T-helper 1 cell (primary cell): Measurements from ENCODE around the gene GAS7.

Source experiments
- DNase-seq, 5 donors: peaks; one replicate each; pipeline ENCODE4 v3.0.0-alpha.2; 2012 to 2020

Gene GAS7

DNA sequence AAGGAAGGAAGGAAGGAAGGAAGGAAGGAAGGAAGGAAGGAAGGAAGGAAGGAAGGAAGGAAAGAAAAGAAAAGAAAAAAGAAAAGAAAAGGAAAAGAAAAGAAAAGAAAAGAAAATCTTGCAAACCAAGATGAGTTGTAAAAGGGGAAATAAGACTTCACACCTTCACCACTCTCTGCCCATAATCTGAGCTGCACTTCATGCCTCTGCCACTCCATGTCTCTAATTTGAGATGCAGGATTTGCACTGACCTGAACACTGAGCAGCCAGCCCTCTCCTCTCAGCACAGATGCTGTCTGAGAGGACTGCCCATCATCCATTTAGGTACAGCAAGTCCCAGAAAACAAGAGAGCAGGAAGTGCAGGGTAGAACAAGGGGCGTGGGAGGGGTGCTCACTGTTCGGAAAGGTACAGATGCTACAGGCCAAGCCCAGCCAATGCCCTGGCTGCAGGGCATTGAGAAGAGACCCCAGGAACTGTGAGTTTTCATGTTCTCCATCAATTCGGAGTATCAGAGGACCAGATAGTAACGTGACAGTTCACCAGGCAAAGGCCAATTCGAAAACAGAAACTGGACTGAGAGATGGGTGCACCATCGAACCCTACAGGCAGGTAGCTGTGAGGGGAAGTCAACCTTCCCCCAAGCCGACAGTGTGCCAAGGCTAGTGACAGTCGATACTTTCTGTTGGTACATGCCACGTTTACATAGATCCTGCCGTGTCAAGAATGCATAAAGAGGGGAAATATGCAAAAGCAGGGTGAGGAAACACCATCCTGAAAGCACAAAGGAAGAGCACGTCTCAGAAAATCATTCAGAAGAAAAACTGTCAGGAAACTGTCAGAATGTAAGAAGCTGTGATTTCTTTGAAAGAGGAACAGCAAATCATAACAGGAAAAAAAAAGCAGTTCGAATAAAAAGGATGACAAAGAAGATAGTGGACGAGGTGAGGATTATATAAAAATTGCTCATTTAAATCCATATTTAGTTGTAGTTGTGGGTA is 151.3 kb downstream of the GAS7 start:
- DNase-seq, result peak in 1 of 5 donors; percentile 7

DNA sequence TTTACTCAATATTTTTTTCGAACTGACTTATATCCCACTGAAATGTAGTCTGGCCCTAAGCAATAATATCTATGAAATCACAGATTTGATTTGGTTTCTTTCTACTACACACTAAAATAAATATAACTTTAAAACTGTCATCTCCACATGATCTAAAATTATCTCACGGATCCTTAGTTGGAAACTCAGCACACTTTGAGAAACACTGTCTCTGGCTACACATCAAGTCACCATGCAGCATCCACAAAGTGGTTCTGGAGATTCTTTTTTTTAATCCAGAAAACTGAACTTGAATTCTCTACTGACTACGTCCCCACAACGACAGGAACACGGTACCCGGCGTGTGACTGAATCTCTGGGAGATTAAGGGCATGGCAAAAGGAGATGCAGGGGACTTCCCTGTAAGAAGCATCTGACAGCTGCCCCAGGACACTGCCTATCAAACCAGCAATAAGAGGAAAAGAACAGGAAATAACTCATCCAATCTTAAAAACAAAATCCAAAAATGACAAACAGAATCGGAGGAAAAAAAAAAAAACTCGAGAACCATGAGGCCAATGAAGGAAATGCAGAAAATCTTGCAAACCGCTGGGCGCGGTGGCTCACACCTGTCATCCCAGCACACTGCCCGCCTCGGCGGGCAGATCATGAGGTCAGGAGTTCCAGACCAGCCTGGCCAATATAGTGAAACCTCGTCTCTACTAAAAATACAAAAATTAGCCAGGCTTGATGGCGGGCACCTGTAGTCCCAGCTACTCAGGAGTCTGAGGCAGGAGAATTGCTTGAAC is 152.3 kb downstream of the GAS7 start:
- no peak for DNase-seq

GRCh38 chr17:10042589-10043244 is 155.7 kb downstream of the GAS7 start:
- DNase-seq, result no peak

GRCh38 chr17:10041916-10042588 is 156.4 kb downstream of the GAS7 start:
- no peak for DNase-seq

DNA sequence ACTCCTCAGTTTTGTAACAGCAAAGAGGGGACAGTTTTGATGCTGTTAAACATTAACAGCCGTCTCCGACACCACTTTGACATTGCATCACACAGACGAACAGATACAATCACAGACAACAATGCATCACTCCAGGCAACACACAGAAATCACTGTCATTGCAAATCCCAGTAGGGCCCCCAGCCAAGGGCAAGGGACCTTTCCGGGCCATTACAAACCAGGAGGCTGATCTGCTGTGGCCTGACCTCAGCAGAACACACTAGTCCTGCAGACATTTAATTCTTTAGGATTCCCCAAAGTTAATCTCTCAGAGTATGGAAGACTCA is 157.2 kb downstream of the GAS7 start:
- no peak for DNase-seq

DNA sequence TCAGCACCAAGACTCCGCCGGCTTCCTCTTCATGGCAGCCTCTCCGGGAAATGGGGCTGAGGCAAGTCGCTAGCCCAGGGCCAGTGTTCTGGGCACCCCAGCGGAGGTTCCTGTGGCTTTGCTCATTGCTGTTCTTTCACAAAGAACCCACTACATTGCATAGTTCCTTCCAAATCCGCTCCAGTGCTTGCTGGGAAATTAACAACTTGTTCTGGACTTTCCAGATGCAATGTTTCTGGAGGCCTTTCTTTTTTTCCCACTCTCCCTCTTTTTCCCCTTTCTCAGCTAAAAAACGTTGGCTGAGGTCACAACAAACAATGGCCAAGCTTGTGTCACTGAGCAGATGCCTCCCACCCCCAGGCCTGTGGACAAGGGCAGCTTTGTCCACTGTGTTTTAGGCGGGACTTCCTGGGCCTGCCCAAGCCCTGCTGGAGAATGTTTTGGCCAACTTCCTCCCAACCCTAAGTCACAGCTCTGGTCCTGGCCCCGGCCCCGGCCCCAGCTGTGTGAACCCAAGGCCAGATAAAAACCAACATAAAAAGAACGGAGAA is 161.8 kb downstream of the GAS7 start:
- no peak for DNase-seq

DNA sequence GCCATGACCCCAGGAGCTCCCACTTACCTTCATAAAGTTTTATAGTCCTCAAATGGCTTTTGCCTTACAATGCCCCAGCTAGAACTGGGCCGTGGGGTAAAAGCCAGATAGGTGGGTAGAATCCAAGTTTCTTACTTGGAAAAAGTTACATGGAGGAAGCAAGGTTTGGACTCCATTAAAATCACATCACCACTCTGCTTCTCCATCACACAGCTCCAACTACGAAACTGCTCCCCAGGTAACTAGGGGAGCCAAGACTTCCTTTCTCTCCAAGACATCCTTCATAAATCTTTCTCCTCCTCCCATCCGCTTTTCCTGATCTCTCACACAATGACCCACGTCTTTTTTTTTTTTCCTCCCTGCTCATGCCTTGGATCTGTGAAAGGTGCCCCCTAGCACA is 162.5 kb downstream of the GAS7 start:
- DNase-seq, result no peak

DNA sequence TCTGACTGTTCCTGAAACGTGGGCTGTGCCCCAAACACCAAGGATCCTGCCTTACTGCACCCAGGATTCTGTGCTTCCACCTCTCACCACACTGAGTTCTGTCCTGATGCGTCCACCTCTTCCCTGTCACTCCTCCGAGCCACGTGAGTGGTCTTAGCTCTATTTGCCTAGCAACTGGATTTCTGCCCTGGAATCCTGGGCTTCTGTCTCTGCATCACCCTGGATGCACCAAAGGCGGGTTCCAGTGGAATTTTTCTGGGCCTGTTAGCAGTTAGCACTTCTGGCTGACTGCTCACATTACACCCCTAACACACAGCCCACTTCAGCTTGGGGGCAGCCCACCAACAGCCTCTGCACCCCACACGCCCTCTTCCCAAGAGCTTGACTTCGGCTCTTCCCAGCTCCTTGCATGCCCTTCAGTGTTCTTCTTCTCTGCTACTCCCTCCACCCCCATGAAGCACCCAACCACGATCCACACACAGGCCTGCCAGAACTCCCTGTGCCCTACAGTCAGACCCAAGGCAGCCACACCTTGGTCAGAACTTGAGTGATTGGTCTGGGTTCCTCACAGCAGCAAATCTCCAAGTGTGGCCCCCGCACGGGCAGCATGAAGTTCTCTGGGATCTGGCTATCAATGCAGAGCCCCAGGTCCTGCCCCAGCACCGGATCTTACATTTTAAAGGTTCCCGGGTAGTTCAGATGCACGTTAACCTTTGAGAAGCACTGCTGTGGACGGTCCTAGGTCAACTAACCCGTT is 163.5 kb downstream of the GAS7 start:
- DNase-seq, result no peak

GRCh38 chr17:10033959-10034358 is 164.4 kb downstream of the GAS7 start:
- no peak for DNase-seq

DNA sequence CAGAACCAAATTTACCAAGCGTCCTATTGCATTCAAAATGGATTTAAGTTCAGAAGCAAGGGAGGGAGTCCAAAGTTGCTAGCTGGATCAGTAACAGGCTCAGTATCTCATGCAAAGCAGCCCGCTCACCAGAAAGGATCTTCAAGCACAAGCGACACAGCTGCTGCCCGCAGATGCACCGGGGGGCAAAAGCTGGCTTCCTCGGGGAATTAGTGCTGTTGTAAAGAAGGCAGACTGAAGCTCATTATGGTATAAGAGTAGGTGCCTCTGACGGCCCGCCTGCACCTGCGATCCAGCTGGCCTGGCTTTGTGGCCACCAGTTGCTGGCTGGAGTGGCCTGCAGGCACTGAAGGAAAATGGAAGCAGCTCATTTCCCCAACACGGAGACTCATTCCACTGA is 165.0 kb downstream of the GAS7 start:
- DNase-seq, result no peak

GRCh38 chr17:10032118-10032852 is 166.1 kb downstream of the GAS7 start:
- DNase-seq, result no peak

DNA sequence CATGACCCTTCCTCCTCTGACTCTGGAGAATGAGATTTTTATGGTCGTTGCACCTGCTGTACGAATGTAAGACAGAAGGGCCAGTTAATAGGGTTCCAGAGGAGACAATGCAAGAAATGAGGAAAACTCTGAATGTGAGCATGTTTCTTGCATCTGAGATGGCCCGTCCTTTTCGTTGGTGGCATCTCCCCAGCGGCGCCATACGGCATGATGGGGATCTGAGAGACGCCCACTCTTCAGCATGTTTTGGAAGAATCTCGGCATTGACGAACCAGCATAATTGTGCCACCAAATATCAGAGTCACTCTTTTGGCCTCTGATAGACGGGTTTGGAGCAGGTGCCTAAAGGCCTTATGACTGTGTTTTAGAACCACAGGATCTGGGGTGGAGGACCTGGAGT is 166.8 kb downstream of the GAS7 start:
- no peak for DNase-seq

DNA sequence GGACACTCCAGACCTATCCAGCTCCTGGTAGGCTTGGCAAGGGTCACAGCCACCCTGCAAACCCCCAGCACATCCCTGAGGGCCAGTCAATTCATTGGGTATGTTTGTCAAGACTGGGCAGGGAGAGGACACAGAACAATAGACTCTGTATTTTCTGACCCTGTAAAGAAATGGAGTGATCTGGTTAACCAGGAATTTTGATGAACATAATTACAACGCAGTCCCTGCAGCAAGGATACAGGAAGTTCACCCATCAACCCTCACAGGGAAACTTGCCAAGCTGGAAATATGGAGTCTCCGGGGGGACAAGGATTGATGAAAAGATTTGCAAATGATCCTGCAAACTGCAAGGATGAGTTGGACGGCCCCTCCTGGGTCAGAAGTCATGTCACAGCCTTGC is 167.3 kb downstream of the GAS7 start:
- DNase-seq, result no peak

DNA sequence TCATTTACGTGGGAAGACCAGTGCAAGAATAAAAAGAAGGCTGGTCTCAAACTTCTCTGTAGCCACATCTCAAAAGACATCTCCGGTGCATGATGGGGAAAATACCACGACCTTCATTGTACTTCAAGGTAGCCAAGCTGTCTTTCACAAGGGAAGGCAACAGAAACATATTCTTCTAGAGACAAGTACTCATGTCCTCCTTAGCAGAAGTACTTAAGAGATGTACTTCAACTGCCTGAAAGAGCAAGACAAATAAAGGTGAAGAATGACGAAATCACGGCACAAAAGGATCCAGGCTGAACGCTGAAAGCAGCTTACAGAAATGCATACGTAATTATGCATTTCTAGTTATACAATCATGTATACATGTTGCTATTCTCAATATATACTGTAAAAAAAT is 169.3 kb downstream of the GAS7 start:
- no peak for DNase-seq

DNA sequence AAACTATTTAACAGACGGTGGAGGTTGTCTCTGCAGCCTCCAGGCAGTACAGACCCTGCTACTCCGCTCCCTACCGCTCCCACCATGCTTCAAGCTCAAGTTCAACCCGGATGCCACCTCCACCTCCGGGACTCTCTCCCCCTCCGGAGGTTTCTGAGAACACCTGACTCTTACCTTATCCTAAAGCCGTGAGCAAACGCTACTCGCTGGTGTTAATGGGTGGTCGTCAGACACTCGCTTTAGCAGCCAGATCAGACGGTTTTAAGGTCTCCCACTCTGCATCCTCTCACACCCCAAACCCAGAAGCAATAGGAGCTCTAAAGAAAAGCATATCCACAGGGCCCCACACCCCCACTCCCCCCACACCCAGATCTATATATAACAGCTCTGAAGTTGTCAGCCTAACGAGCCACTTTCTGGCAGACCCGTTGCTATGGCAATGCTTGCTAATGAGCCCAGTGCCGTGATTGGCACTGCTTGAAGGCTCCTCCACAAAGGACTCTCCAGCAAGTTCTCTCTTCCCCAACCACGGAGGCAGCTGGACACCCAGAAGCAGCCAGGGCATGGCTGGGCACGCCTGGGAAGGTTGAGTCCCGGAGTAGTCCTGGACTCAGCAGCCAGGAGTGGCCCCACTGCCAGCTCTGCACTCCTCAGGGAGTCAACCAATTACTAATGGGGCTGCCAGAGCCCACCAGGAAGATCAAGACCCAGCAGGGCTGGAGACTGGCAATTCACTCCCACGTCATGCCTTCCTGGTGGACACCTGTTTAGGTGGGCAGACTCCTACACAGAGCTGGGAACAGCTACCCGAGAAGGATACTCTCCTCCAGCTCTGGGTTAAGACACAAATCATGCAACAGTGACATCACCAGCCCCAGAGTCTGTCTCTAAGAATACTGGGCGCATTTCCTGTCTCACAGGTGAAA is 172.2 kb downstream of the GAS7 start:
- no peak for DNase-seq

GRCh38 chr17:10025224-10025623 is 173.2 kb downstream of the GAS7 start:
- no peak for DNase-seq

DNA sequence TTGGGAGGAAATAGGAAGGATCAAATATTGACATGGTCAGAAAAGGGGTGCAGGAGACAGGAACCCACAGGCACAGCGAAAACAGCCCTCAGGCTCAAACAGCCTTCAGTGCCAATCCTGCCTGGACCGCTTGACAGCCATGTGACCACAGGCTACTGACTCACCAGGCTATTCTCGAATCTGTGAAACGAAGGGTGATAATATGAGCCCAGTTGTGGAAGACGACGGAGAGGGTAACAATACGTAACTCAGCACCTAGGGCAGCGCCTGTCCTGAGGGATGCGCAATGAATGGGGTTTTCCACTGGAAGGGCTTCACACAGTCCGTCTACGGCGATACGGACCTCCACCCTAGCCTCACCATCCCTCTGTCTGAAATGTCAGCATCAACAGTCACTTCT is 176.0 kb downstream of the GAS7 start:
- no peak for DNase-seq

- DNase-seq, result no peak
Observed at GRCh38 chr17:10021272-10021984, 177.0 kb downstream of the GAS7 start.

GRCh38 chr17:10019941-10020451 is 178.4 kb downstream of the GAS7 start:
- no peak for DNase-seq
